ENCODE results near the gene KLK11. TPM values are rescaled to one million over a fixed set of nuclear protein-coding genes. Genes with fewer than 3 reads are reported as not detected.
"Not testable (repeated sequence)": the region's sequence is repeated elsewhere in the genome, so short reads cannot be mapped to it uniquely, and the experiment has no call there.

Gene KLK11
- total RNA-seq, 1 experiment from 2014 or later, result not detected

- no peak for DNase-seq (ENCODE audit: extremely low read depth, low read depth)
Observed at GRCh38 chr19:51007488-51007887, 18.9 kb downstream of the KLK11 start.

DNA sequence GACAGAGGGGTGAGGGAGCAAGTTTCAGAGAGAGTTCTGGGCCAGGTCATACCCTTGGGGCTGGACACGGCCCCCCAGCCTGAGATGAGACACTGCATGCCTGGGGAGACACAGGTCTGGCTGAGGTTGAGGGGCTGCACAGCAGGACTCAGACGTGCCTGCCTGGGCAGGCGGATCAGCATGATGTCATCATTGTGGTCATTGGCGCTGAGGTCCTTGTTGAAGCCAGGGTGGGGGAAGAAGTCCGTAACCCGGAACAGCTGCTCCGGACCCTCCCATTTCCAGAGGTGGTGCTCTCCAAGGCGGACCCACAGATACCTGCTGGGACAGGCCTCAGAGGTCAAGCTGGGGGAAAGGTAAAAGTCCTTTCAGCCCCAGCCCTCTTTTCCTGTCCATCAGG is 20.0 kb downstream of the KLK11 start:
- DNase-seq (ENCODE audit: extremely low read depth, low read depth), result no peak

GRCh38 chr19:51005248-51005647 is 21.2 kb downstream of the KLK11 start:
- DNase-seq (ENCODE audit: extremely low read depth, low read depth), result no peak

DNA sequence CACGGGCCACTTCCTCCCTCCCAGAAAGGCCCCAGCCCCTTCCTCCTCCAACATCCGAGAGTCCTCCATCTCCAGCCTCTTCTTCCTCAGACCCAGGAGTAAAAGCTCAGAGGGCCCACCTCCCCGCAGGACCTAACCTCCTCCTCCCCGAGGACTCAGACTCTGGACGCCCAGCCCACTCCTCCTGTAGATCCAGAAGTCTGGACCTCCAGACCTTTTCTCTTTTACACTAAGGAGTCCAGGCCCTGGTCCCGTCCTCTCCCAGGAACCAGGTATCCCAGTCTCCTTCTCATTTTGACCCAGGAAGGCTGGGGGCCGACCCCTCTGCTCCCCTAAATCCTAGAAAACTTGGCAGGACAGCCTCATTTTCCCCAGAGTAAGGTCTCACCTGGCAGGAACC is 23.1 kb downstream of the KLK11 start:
- no peak for DNase-seq (ENCODE audit: extremely low read depth, low read depth)

DNA sequence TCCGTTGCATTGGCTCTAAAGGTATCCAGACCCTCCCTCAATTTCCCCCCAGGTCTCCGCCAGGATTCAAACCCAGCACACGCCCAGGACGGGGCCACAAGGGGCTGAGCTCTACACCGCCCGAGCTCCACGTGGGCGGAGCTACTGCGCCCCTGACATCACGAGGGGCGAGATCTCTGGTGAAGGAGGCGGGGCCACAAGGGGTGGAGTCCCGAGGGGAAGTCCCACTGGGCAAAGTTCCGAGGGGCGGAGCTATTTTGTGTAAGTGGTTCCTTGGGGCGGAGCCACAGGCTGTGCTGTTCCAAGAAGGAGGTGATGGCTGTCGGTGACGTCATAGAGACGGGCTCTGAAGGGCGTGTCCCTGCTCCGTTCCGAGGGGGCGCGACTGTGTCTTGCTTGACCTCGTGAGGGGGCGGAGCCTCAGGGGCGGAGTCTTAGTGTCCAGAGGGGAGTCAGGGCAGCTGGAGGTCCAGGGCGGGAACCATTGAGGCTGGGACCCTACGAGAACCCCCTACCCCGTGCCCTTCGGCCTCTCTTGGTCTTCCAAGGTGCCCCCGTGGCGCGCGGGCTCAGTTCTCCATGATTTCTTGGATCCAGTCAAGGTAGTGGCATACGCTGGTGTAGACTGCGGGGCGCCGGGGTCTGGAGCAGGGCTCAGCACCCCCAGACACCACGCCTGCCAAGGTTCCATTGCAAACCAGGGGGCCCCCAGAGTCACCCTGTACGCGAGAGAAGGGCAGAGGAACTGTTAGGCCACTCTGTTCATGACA is 23.7 kb downstream of the KLK11 start:
- DNase-seq (ENCODE audit: extremely low read depth, low read depth), result peak; percentile 76

- DNase-seq (ENCODE audit: extremely low read depth, low read depth), result no peak
Observed at GRCh38 chr19:51002089-51002532, 24.3 kb downstream of the KLK11 start.

DNA sequence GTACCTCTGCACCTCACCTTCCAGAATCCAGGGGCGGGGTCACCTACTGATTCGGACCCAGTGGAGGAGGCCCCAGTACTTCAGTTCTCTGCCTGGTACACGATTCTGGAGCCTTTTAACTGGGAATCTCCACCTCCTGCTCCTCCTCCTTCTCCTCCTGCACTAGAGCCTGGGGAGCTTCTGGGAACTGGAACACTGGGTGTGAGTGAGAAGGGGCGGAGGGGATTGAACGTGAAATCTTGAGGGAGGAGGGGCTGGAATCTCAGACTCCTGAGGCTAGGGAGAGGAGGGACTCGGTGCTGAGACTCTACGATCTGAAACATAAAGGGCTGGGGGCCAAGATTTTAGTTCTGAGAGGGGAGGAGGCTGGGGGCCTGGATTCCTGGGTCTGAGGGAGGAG is 24.9 kb downstream of the KLK11 start, which contains the start of gene KLK8:
Gene KLK8, minus strand, starts transcription at position 90 of the 400 bp plus-strand sequence. CDS start 437 bp downstream, outside the sequence.
- DNase-seq (ENCODE audit: extremely low read depth, low read depth), result no peak

DNA sequence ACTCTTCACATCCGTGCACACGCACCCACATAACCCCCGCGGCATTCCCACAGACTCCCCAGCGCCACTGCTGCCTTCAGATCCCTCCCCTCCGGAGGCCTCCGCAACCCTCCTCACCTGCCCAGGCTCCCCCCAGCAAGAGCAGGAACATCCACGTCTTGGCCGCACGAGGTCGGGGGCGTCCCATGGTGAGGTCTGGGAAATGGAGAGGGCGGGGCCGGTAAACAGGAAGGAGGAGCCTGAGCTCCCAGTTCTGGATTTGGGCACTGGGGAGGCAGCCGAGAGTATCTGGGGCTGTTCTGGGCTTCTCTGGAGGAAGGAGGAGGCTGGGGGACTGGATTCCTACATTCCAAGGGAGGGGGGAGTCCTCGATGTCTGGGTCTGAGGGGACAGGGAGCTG is 25.4 kb downstream of the KLK11 start:
- no peak for DNase-seq (ENCODE audit: extremely low read depth, low read depth)

DNA sequence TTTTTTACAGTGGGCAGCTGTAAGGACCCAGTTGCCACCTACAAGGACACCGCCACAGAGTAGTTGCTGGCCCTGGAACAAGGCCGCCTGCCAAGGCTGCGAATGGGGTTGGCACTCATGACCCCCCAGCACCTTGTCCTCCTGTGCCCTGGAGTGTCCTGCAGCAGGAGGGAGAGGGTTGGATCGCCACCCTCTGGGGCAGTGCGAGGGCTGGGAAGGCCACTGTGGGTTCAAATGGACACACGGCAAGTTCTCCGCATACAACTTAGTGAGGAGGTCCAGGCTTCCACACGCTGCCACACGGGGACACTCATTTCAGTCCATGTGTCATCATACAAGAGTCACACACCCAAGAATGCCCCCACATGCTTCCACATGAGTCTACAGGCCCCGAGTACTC is 26.0 kb downstream of the KLK11 start:
- no peak for DNase-seq (ENCODE audit: extremely low read depth, low read depth)

DNA sequence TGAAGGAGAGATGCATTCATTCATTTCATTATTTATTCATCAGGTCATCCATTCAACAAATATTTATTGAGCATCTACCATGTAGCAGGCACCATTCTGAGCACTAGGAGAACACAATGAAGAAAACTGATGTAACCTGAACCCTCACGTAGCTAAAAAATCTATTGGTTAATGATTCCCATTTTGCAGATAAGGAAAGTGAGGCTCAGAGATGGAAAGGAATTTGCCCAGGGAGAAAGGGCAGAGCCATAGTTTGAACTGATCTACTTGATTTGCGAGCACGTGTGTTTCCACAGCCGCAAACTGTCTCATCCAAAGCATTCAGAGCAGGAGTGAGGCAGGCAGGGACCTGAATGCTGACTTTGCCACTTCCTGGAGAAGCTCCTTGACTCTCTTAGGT is 27.7 kb downstream of the KLK11 start:
- DNase-seq (ENCODE audit: extremely low read depth, low read depth), result no peak

DNA sequence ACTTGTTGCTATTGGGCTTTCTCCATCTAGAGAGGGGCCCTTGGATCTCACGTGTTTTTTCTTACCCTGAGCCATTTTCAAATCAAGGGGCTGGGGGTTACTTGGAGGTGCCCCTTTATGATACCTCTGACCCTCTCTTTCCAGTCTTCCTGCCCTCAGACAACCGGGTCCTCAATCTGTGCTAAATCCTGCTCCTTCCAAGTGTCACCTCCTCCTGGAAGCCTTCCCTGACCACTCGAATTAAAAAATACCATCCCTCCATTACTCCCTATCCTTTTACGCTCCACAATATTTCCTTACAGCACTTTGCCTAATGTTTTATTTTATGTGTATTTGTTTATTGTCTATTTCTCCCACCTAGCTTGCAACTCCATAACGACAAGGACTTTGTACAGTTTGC is 28.4 kb downstream of the KLK11 start:
- no peak for DNase-seq (ENCODE audit: extremely low read depth, low read depth)

GRCh38 chr19:50994129-50994528 is 32.3 kb downstream of the KLK11 start:
- DNase-seq (ENCODE audit: extremely low read depth, low read depth), result no peak

- DNase-seq (ENCODE audit: extremely low read depth, low read depth), result no peak
Observed at GRCh38 chr19:50992666-50993035, 33.8 kb downstream of the KLK11 start.

DNA sequence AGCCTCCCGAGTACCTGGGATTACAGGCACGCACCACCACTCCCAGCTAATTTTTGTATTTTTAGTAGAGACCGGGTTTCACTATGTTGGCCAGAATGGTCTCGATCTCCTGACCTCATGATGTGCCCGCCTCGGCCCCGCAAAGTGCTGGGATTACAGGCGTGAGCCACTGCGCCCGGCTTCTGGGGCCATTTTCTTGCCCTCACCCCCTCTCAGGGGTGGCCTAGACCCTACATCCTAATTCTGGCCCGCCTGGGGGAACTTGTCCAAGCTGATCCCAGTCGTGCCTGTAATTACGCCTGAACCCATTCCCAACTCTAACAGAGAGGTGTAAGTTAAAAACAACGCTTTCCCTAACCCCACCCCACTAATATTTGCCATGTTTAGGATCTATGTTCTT is 42.0 kb downstream of the KLK11 start:
- not testable (repeated sequence) for DNase-seq (ENCODE audit: extremely low read depth, low read depth)

DNA sequence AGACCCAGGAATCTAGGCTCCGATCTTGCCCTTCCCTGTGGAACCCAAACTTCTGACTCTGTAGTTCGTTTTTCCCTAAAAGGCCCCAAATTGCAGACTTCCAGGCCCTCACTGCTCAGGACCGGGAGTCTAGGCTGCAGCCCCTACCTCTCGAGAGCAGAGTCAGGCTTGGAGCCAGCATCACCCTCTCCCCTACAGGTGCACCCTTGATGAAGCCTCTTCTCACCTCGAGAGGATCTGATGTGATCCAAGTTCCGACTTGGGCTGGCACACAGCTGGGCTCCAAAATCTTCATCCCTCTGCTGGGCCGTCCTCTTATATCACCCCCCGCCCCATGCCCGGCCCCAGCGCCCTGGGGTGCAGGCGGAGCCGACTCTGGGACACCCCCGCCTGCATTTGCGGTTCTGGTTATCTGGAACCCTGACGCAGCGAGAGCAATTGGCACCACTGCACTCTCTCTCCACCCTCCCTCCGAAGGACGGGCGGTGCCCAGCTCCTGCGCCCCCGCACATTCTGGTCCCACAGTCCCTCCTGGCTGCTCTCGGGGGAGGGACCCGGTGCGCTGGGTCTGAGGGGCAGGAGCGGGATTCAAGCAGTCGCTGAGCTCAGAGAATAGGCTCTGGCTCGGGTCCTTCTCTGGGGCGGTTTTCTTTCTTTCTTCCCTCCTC is 42.7 kb downstream of the KLK11 start, which contains the start of gene KLK7:
Gene KLK7, minus strand, starts transcription at position 293 of the 668 bp plus-strand sequence. CDS start 1,518 bp downstream, outside the sequence.
- no peak for DNase-seq (ENCODE audit: extremely low read depth, low read depth)

DNA sequence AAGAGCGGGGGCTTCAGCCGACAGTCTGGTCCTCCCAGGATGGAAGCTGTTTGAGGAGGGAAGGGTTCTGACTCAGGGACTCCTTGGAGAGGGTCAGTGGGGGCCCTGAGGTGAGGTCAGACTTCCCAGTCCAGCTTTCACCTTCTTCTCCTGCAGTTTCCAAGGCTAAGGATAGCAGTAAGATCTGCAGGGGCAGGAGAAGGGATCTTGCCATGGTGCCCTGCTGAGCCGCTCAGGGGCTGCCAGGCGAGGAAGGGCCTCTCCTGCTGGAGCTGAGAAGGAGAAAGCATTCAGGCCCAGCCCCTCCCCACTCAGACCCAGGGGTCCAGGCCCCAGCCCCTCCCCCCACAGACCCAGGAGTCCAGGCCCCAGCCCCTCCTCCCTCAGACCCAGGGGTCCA is 44.2 kb downstream of the KLK11 start:
- no peak for DNase-seq (ENCODE audit: extremely low read depth, low read depth)

DNA sequence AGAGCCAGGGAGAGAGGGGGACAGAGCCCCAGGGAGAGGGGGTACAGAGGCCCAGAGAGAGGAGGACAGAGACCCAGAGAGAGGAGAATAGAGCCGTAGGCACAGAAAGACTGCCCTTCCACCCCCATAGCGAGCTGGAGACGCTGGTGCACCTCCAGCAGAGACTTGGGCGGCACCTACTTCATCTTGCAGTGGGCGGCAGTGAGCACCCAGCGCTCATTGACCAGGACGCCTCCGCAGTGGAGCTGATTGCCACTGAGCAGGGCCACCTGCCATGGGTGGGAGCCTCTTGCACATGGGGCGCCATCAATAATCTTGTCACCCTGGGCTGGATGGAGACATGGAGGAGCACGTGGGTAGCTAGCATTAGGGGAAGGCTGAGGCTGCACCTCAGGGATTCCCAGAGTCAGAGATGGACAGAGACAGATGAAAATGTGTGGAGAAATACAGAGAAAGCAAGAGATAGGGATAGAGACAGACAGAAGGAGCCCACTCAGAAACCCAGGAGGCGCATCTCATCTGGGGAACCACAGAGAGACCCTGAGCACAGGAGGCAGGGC is 44.7 kb downstream of the KLK11 start:
- no peak for DNase-seq (ENCODE audit: extremely low read depth, low read depth)

DNA sequence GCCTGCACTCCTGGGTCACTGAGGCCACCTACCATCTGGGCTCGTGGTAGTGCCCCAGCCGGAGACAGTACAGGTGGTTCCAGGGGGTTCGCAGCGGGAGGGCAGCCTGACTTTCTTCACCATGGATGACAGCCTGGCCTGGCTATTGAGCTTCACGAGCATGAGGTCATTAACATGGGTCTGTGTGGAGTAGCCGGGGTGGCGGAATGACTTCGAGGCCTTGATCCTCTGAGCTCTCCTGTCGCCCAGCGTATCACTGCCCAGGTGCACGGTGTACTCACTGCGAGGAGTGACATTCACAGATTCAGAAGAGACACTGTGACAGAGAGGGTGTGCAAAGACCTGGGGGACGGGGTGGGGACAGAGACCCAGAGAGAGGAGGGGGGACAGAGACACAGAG is 46.2 kb downstream of the KLK11 start:
- DNase-seq (ENCODE audit: extremely low read depth, low read depth), result no peak

DNA sequence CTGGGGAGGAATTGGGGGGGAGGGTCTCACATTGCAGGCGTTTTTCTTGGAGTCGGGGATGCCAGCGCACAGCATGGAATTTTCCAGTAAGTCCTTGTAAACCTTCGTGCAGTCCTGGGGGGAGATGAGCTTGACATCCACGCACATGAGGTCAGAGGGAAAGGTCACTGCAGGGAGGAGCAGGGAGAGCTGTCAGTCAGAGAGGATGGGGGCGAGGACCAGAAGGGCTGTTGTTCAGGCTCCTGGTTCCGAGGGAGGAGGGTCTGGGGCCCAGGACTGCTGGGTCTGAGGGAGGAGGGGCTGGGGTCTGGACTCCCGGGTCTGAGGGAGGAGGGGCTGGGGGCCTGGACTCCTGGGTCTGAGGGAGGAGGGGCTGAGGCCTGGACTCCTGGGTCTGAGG is 46.7 kb downstream of the KLK11 start:
- no peak for DNase-seq (ENCODE audit: extremely low read depth, low read depth)

DNA sequence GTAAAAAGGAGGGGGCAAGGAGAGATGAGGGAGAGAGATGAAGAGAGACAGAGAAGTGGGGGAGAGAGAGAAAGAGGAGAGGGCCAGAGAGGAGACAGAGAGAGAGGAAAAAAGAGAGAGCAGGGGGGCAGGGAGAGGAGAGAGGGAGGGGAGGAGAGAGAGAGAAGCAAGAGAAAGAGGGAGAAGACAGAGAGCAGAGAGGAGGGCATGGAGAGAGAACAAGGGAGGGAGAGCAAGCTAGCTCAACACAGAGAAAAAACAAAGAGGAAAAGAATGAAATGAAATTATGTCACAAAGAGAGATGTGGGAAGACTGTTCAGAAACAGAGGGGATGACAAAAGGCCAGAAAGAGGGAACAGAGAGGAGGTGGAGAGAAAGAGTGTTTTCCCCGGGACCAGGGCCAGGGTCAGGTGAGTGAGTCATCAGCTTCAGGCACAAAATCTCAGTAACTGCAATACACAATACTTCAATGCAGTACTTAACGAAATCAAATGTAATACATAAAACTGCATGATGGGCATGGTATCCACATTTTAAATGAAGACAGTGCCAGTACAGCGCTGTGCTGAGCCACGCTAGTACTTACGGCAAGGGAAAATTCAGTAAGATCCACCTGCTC is 47.5 kb downstream of the KLK11 start:
- no peak for DNase-seq (ENCODE audit: extremely low read depth, low read depth)

DNA sequence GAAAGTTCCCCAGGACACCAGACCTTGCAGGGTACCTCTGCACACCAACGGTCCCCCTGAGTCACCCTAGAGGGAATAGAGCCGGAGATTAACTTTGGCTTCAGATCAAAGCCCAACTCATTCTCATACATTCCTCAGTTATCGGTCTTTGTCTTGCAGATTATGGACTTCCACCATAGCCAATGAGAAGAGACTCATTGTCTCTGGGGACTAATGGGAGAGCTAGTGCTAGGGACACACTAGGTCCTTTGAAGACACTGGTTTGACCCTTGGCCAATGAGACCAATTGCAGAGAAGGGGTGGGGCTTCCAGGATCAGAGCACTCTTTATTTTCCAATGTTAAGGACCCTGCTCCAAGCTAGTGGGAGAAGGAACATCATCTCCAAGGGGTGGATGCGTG is 48.8 kb downstream of the KLK11 start:
- no peak for DNase-seq (ENCODE audit: extremely low read depth, low read depth)

Measured in NCI-H460 (cell line).